ENCODE results near the gene TP63. TPM values are rescaled to one million over a fixed set of nuclear protein-coding genes. Genes with fewer than 3 reads are reported as not detected.

The TP63 gene
- total and polyA plus RNA-seq, 12 donors: 0.11 to 0.84 (median 0.16) TPM; not detected in 1

DNA sequence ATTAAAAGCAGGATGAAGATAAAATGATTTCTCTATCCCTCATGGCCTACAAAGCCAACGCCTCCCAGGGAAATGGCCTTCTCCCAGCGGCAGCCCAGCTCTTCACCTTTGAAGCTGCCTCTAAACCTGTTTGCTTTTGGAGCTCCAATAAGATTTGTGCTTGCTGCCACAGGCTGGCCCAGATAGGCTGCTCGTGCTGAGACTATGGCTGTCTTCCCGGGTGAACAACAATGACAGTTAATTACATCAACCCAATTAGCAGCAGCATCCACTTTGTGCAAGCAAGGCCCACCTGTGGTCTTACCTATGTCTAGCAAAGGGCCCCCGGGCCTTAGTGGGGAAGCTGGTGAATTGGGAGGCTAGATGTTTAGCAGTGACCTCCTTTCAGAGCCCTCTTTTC lies 309.9 kb downstream of the TP63 start:
- H3K36me3 ChIP-seq (replicated peaks in 1 of 2): no peaks in the 10 kb centered on the region
- intact Hi-C loops (cut with DNase I): loop anchor here in 1 of 2 donors (10.0 kb wide), 1 partner anchor 666 kb away; no protein-coding TSS in a partner anchor
- TF ChIP-seq, protein P1, sequence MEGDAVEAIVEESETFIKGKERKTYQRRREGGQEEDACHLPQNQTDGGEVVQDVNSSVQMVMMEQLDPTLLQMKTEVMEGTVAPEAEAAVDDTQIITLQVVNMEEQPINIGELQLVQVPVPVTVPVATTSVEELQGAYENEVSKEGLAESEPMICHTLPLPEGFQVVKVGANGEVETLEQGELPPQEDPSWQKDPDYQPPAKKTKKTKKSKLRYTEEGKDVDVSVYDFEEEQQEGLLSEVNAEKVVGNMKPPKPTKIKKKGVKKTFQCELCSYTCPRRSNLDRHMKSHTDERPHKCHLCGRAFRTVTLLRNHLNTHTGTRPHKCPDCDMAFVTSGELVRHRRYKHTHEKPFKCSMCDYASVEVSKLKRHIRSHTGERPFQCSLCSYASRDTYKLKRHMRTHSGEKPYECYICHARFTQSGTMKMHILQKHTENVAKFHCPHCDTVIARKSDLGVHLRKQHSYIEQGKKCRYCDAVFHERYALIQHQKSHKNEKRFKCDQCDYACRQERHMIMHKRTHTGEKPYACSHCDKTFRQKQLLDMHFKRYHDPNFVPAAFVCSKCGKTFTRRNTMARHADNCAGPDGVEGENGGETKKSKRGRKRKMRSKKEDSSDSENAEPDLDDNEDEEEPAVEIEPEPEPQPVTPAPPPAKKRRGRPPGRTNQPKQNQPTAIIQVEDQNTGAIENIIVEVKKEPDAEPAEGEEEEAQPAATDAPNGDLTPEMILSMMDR (IDR thresholded peaks at IDR 0.05): no peak
- no peaks in the 10 kb centered on the region for H3K9me3 ChIP-seq (replicated peaks in 1 of 3)
- H3K27ac ChIP-seq: no peak overlapping the region
- DNase-seq: no peak
- no peaks in the 10 kb centered on the region for H3K4me1 ChIP-seq (replicated peaks in 1 of 2)
- WGBS, 4 donors: 89 to 94% (median 91%) methylated on average over 5 of the region's 5 CpGs
- no peaks in the 10 kb centered on the region for H3K27me3 ChIP-seq
- no peak overlapping the region for H3K4me3 ChIP-seq

DNA sequence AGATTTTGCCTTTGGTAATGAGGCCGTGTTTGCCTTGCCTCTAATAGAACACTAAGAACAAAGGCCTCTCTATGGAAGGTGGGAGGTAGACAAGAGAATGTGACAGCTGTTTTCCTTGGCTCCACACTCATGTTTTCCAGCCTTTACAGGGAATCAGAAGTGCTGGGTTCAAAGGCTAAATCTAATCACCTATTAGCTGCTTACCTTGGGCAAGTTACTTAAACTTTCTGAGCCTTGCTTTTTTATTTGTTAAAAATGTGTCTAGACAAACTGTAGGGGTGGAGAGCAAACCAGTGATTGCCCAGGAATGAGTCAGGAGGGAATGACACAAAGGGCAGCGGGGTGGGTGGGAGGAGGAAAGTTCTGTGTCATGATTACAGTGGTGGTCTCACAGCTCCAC lies 310.5 kb downstream of the TP63 start:
- intact Hi-C loops (cut with DNase I): loop anchor here in 1 of 2 donors (10.0 kb wide), 1 partner anchor 667 kb away; no protein-coding TSS in a partner anchor
- TF ChIP-seq, protein P1 (IDR thresholded peaks at IDR 0.05): no peak
- TF ChIP-seq POLR2A (IDR thresholded peaks at IDR 0.05): no peak
- Histone ChIP-seq H3K4me1 (replicated peaks in 1 of 2) (no peaks in the 10 kb centered on the region), H3K27ac (no peak overlapping the region), H3K27me3 (no peaks in the 10 kb centered on the region), H3K36me3 (replicated peaks in 1 of 2) (no peaks in the 10 kb centered on the region), H3K4me3 (no peak overlapping the region), H3K9me3 (replicated peaks in 1 of 3) (no peaks in the 10 kb centered on the region)
- no peak for DNase-seq
- 76 to 85% (median 82%) methylated on average over 2 of the region's 2 CpGs for WGBS, 4 donors

DNA sequence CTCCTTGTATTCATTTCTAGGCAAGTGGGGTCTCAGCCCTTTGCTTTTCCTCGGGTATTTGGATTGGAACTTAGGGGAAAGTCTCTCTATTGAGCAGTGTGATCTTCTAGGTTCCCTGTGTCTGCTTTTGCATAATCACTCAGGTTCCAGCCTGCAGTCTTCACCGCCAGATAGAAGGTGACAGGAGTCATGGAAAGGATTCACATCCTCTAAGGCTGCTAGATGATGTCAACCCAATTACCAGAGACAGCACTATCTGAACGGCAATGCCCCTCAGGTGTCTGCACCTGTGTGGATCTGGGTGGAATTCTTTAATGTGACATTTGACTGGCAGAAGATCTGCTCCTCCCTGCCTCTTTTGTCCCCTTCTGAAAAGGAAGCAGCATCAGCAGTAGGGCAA lies 311.8 kb downstream of the TP63 start:
- Histone ChIP-seq H3K9me3 (replicated peaks in 1 of 3) (no peaks in the 10 kb centered on the region), H3K27ac (no peak overlapping the region), H3K4me3 (no peak overlapping the region), H3K4me1 (replicated peaks in 1 of 2) (no peaks in the 10 kb centered on the region), H3K27me3 (no peaks in the 10 kb centered on the region), H3K36me3 (replicated peaks in 1 of 2) (no peaks in the 10 kb centered on the region)
- no peak for DNase-seq
- no peak for TF ChIP-seq POLR2A (IDR thresholded peaks at IDR 0.05)
- TF ChIP-seq, protein P1 (IDR thresholded peaks at IDR 0.05): no peak
- WGBS, 4 donors: 90 to 97% (median 93%) methylated on average over 3 of the region's 3 CpGs
- intact Hi-C loops (cut with DNase I): loop anchor here in 1 of 2 donors (10.0 kb wide), 1 partner anchor 668 kb away; no protein-coding TSS in a partner anchor

DNA sequence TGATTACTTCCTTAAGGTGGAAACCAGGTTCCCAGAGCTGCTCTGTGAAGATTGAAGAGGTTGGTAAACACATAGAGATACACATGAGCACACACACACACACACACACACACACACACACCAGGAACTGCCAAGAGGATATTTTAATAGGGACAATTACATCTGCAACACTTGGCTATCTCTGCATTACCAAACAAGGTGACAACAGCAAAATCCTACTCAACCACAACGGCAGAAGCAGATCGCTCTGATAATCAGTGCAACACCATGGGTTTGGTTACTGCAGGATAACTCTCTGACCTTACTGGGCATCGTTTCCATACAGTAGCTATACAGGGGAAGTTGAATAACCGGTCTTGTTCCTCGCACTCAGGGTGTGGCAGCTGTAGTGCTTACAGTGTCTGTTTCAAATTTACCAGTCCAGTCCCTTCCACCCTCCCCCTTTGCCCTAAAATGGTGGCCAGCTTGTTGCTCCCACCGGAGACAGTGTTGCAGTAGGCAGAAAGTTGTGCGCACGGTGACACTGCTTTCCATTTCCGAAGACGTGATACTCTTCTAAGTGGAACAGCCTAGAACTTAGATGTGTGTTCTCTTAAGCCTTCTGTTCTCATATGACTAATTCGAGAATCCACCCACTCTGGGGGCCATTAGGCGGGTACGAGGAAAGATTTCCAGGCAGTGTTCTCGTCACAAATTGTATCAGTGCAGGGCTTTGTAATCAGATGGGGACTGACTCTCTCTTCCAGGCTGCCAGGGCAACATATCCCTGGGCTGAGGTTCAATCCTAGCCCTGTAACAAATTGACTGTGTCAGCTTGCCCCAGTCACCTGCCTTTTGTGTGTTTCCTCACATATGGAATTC lies 313.3 kb downstream of the TP63 start:
- no peaks in the 10 kb centered on the region for H3K4me1 ChIP-seq (replicated peaks in 1 of 2)
- no peaks in the 10 kb centered on the region for H3K27me3 ChIP-seq
- H3K4me3 ChIP-seq: no peak overlapping the region
- intact Hi-C loops (cut with DNase I): loop anchor here in 1 of 2 donors (10.0 kb wide), 1 partner anchor 670 kb away; no protein-coding TSS in a partner anchor
- H3K27ac ChIP-seq: no peak overlapping the region
- WGBS, 4 donors: 91 to 92% (median 91%) methylated on average over 14 of the region's 14 CpGs
- H3K9me3 ChIP-seq (replicated peaks in 1 of 3): no peaks in the 10 kb centered on the region
- no peaks in the 10 kb centered on the region for H3K36me3 ChIP-seq (replicated peaks in 1 of 2)
- no peak for TF ChIP-seq POLR2A (IDR thresholded peaks at IDR 0.05)
- TF ChIP-seq, protein P1 (IDR thresholded peaks at IDR 0.05): no peak
- DNase-seq: no peak

All from adrenal gland (tissue), 12 donors.